AG04450 (cell line): ENCODE data around the gene TBL3. TPM values are rescaled to one million over a fixed set of nuclear protein-coding genes. Genes with fewer than 3 reads are reported as not detected.
"Not testable (repeated sequence)": the region's sequence is repeated elsewhere in the genome, so short reads cannot be mapped to it uniquely, and the experiment has no call there.

ENCODE experiments used
- CTCF ChIA-PET: fragments of 300-600, 350-600 bp; formaldehyde crosslinking; extraction: SDS; loops from one replicate; lab custom pipeline; 2022; ENCODE audit warnings: antibody characterized with exemption, inconsistent platforms; lab: Charles Lee
- POLR2A ChIA-PET: fragments of 350-600 bp; formaldehyde crosslinking; extraction: SDS; loops from one replicate; lab custom pipeline; 2021; ENCODE audit warnings: antibody characterized with exemption, inconsistent platforms; lab: Yijun Ruan, JAX
- DNase-seq: peaks from one replicate; pipeline ENCODE4 v3.0.0-alpha.2; 2011; ENCODE audit warnings: low read depth, low spot score
- H3K27ac ChIP-seq: one replicate; pipeline ENCODE4 v1.5.1; 2012; ENCODE audit warnings: low read depth, low read length, control low read depth
- H3K27me3 ChIP-seq: one replicate; pipeline ENCODE4 v1.6.0; 2012; ENCODE audit warnings: low read length; ENCODE audit not compliant: control insufficient read depth, insufficient read depth
- H3K4me3 ChIP-seq: 2 replicates; pipeline ENCODE4 v1.5.1; 2011; ENCODE audit warnings: mild to moderate bottlenecking, low read depth, low read length, control low read depth
- H3K9me3 ChIP-seq: 2 replicates; pipeline ENCODE4 v1.5.1; 2012; ENCODE audit warnings: low read length; ENCODE audit not compliant: control insufficient read depth, insufficient read depth
- CTCF ChIP-seq: IDR thresholded peaks from 2 replicates; pipeline ENCODE4 v1.5.1; 2011; ENCODE audit warnings: low read depth, low read length, control low read depth, inconsistent platforms
- polyA plus RNA-seq: library from polyadenylated mRNA; depleted of rRNA; stranded (reverse); fragments of >200 nt; gene quantifications from 2 replicates; pipeline ENCODE4 v1.2.3, GENCODE V29; 2011

TBL3 gene
- polyA plus RNA-seq, 1 experiment = 13.7 TPM

GRCh38 chr16:1953734-1954133 lies 18.1 kb upstream of the TBL3 start:
- TF ChIP-seq CTCF = no peak
- no peak overlapping the region for H3K4me3 ChIP-seq
- H3K27ac ChIP-seq = no peak overlapping the region
- H3K9me3 ChIP-seq = peaks cover 3% of the 10 kb centered on the region; the same call in 1 of the 2 replicates
- POLR2A ChIA-PET = interaction anchor here (1.1 kb wide), 1 partner anchor 11 kb away, joined by 4 read pairs; the partner anchor contains the start of gene RPS2
- H3K27me3 ChIP-seq = no peaks in the 10 kb centered on the region
- CTCF ChIA-PET = no interaction called here
- DNase-seq = no peak

GRCh38 chr16:1957434-1958142 lies 14.3 kb upstream of the TBL3 start:
- not testable (repeated sequence) for H3K4me3 ChIP-seq, H3K27ac ChIP-seq, DNase-seq, H3K27me3 ChIP-seq, H3K9me3 ChIP-seq
- CTCF ChIA-PET = interaction anchor here (2.2 kb wide), 1 partner anchor 183 kb away, joined by 7 read pairs; no protein-coding TSS in a partner anchor
- POLR2A ChIA-PET = interaction anchor here (1.1 kb wide), 1 partner anchor 14 kb away, joined by 6 read pairs; the partner anchor contains the start of gene MSRB1

- DNase-seq, H3K9me3 ChIP-seq, POLR2A ChIA-PET, H3K27ac ChIP-seq, H3K4me3 ChIP-seq, H3K27me3 ChIP-seq: not testable (repeated sequence)
- CTCF ChIA-PET = interaction anchor here (2.2 kb wide), 1 partner anchor 182 kb away, joined by 7 read pairs; no protein-coding TSS in a partner anchor
These were observed 13.7 kb upstream of the TBL3 start for GRCh38 chr16:1958143-1958491.

GRCh38 chr16:1958715-1959268 lies 13.1 kb upstream of the TBL3 start:
- Histone ChIP-seq H3K4me3 (peak overlapping the region; percentile 43), H3K27me3 (no peaks in the 10 kb centered on the region), H3K9me3 (peaks cover 3% of the 10 kb centered on the region; the same call in 1 of the 2 replicates), H3K27ac (peak overlapping the region; percentile 21)
- POLR2A ChIA-PET = no interaction called here
- no peak for TF ChIP-seq CTCF
- no peak for DNase-seq
- CTCF ChIA-PET = interaction anchor here (2.2 kb wide), 1 partner anchor 182 kb away, joined by 7 read pairs; no protein-coding TSS in a partner anchor

- peak within 1 kb of the TSS; percentile 21 for H3K27ac ChIP-seq
- TF ChIP-seq CTCF = peak; percentile 63
- no peaks in the 10 kb centered on the region for H3K27me3 ChIP-seq
- CTCF ChIA-PET = no interaction called here
- peaks cover 3% of the 10 kb centered on the region; the same call in 1 of the 2 replicates for H3K9me3 ChIP-seq
- POLR2A ChIA-PET = interaction anchor here (0.9 kb wide), 1 partner anchor 18 kb away, joined by 3 read pairs; no protein-coding TSS in a partner anchor
- peak within 1 kb of the TSS; percentile 86 for H3K4me3 ChIP-seq
- peak; percentile 67 for DNase-seq
These were observed 12.4 kb upstream of the TBL3 start, which contains the start of gene NDUFB10 for GRCh38 chr16:1959269-1960039. Gene NDUFB10 (plus strand): TSS chr16:1959538. CDS start chr16:1959625, 87 bp downstream.
